GM12878 (cell line): ENCODE measurements around the gene NAALADL2. TPM values are rescaled to one million over a fixed set of nuclear protein-coding genes. Genes with fewer than 3 reads are reported as not detected.
A peak's percentile ranks its signal among the peaks of the same experiment; 100 is the strongest.

ENCODE experiments used
- ATAC-seq: fragments of 200-7000 bp; cut with Tn5 transposase; 3 replicates; pipeline ENCODE4 v1.9.1; 2020; ENCODE audit warnings: mild to moderate bottlenecking, moderate library complexity
- BruUV-seq: library from RNA; stranded (reverse); fragments of 400-500 nt; replicated peaks from 2 replicates; lab custom pipeline; 2021; lab: Mats Ljungman, UMichigan
- CTCF ChIA-PET: fragments of 300-600 bp; sonication (Branson Sonifier 250); formaldehyde crosslinking; extraction: SDS; loops from one replicate; lab custom pipeline; 2021; ENCODE audit warnings: inconsistent platforms; lab: Yijun Ruan, JAX
- POLR2A ChIA-PET: fragments of 350-600 bp; formaldehyde crosslinking; extraction: SDS; loops from one replicate; lab custom pipeline; 2021; ENCODE audit warnings: inconsistent platforms; lab: Charles Lee
- RAD21 ChIA-PET: fragments of 300-600 bp; sonication (Branson Sonifier 250); formaldehyde crosslinking; loops from one replicate; lab custom pipeline; 2023; ENCODE audit warnings: antibody characterized with exemption; ENCODE audit not compliant: unreplicated experiment; lab: Charles Lee
- SMC1A ChIA-PET: fragments of 300-600 bp; sonication (Branson Sonifier 250); formaldehyde crosslinking; loops from one replicate; lab custom pipeline; 2023; ENCODE audit not compliant: unreplicated experiment, uncharacterized antibody; lab: Charles Lee
- DNase-seq: peaks from one replicate; pipeline ENCODE4 v3.0.0-alpha.2; 2011; ENCODE audit warnings: low read depth, low spot score
- FAIRE-seq: peaks from 3 replicates; lab custom pipeline; 2011; peaks lifted over from hg19 to GRCh38; lab: Jason Lieb, UNC
- H2AFZ ChIP-seq: 2 replicates; pipeline ENCODE4 v1.6.0; 2011; ENCODE audit warnings: low read depth, low read length, control low read depth; ENCODE audit not compliant: control insufficient read depth
- H3K27ac ChIP-seq: 2 replicates; pipeline ENCODE4 v1.5.1; 2011; ENCODE audit warnings: control low read depth; ENCODE audit not compliant: control insufficient read depth, insufficient read depth
- H3K27me3 ChIP-seq, 2 experiments: replicated peaks in 1 of 2; 2 replicates each; pipeline versions ENCODE4 v1.6.0 to v1.6.1; 2011; ENCODE audit warnings: low read length in 1 of 2; ENCODE audit not compliant: control insufficient read depth in 2 of 2, insufficient read depth in 2 of 2
- H3K36me3 ChIP-seq, 2 experiments: 2 replicates each; pipeline ENCODE4 v1.5.1; 2011; ENCODE audit warnings: low read length in 1 of 2; ENCODE audit not compliant: control insufficient read depth in 2 of 2, insufficient read depth in 2 of 2
- H3K4me1 ChIP-seq: 2 replicates; pipeline ENCODE4 v1.6.1; 2011; ENCODE audit warnings: mild to moderate bottlenecking, low read length, moderate library complexity, mixed read lengths; ENCODE audit not compliant: control insufficient read depth, insufficient read depth
- H3K4me2 ChIP-seq: 2 replicates; pipeline ENCODE4 v1.6.0; 2011; ENCODE audit warnings: control low read depth; ENCODE audit not compliant: control insufficient read depth, insufficient read depth
- H3K4me3 ChIP-seq: fragments of 200-600 bp; sonication (generic); 2 replicates; pipeline ENCODE4 v1.5.1; 2016
- H3K79me2 ChIP-seq: 2 replicates; pipeline ENCODE4 v1.6.0; 2011; ENCODE audit warnings: low read length; ENCODE audit not compliant: control insufficient read depth, insufficient read depth
- H3K9ac ChIP-seq: 2 replicates; pipeline ENCODE4 v1.8.0; 2011; ENCODE audit warnings: low read length, control low read depth, mixed read lengths; ENCODE audit not compliant: control insufficient read depth, insufficient read depth
- H3K9me3 ChIP-seq: replicated peaks from 3 replicates; pipeline ENCODE4 v1.5.1; 2011; ENCODE audit warnings: mild to moderate bottlenecking, low read length; ENCODE audit not compliant: control insufficient read depth, insufficient read depth
- H4K20me1 ChIP-seq: 2 replicates; pipeline ENCODE4 v1.6.0; 2011; ENCODE audit not compliant: control insufficient read depth, insufficient read depth
- EED ChIP-seq: sonication (generic); IDR thresholded peaks from 2 replicates; pipeline ENCODE4 v1.6.1; 2016; ENCODE audit warnings: antibody characterized with exemption, low read depth
- EGR1 ChIP-seq, 2 experiments: IDR thresholded peaks; 1 replicate in 1 of 2; 2 replicates in 1 of 2; pipeline ENCODE4 v1.6.1; 2011 to 2012; ENCODE audit warnings: low read depth in 2 of 2, low read length in 2 of 2, borderline replicate concordance in 1 of 2, mild to moderate bottlenecking in 1 of 2, moderate library complexity in 1 of 2
- EP300 ChIP-seq, 2 experiments: fragments of 150-350 bp in 1 of 2; IDR thresholded peaks; 2 replicates each; pipeline ENCODE4 v1.6.1; 2011 to 2012; ENCODE audit warnings: low read depth in 2 of 2, low read length in 2 of 2, borderline replicate concordance in 1 of 2, improper control_type of control experiment in 1 of 2, inconsistent platforms in 1 of 2; ENCODE audit not compliant: control insufficient read depth in 1 of 2
- SIN3A ChIP-seq: IDR thresholded peaks from 2 replicates; pipeline ENCODE4 v1.6.1; 2012; ENCODE audit warnings: low read depth, low read length, improper control_type of control experiment
- SREBF1 ChIP-seq: IDR thresholded peaks from 2 replicates; pipeline ENCODE4 v1.6.1; 2012; ENCODE audit warnings: mild to moderate bottlenecking, low read length
- ZNF217 ChIP-seq: fragments of 450-650 bp; IDR thresholded peaks from 2 replicates; pipeline ENCODE4 v1.6.1; 2017; ENCODE audit warnings: antibody characterized with exemption, mild to moderate bottlenecking
- WGBS: methylation state at CpG from one replicate; pipeline ENCODE4 v1.1.6; 2016; ENCODE audit warnings: low lambda C conversion rate; ENCODE audit not compliant: insufficient replicate concordance, insufficient coverage; ENCODE audit errors: missing lambda C conversion rate; 5-methylcytosine and 5-hydroxymethylcytosine counted together
- in situ Hi-C: fragments of 300-500 bp; cut with MboI; formaldehyde crosslinking; loops from 9 replicates; pipeline ENCODE4 v1.14.3; 2018; ENCODE audit warnings: mixed read lengths
- intact Hi-C: fragments of 100-400 bp; cut with micrococcal nuclease; formaldehyde crosslinking; loops from one replicate; pipeline ENCODE4 v1.14.2; 2022; ENCODE audit not compliant: unreplicated experiment
- polyA plus RNA-seq, 11 experiments: library from polyadenylated mRNA; depleted of rRNA in 4 of 11; unstranded in 6 of 11; stranded (reverse) in 5 of 11; fragments of >200 nt; fragmentation: Nextera tagmentation in 4 of 11; fragmentation: Illumina TruSeq in 1 of 11; extraction: Ambion mirVana in 4 of 11; extraction: Trizol in 1 of 11; gene quantifications; 1 replicate in 1 of 11; 2 replicates in 10 of 11; pipeline versions ENCODE4 v1.2.1 to v1.2.3, GENCODE V29; 2011 to 2016; ENCODE audit warnings: inconsistent platforms in 2 of 11, missing spikeins in 2 of 11, low read depth in 1 of 11
- total RNA-seq, 4 experiments: library from RNA; depleted of rRNA in 3 of 4; stranded (reverse); fragments of >200 nt in 3 of 4; fragmentation: Illumina TruSeq in 1 of 4; extraction: Trizol in 1 of 4; gene quantifications; 2 replicates each; pipeline versions ENCODE4 v1.2.1 to v1.2.3, GENCODE V29; 2013 to 2021

NAALADL2 gene
- total and polyA plus RNA-seq, 10 of the 15 experiments (the other 5 are each of a cell fraction or from before 2014, with no cell fraction given): 0.06 to 10.8 (median 0.46) TPM

DNA sequence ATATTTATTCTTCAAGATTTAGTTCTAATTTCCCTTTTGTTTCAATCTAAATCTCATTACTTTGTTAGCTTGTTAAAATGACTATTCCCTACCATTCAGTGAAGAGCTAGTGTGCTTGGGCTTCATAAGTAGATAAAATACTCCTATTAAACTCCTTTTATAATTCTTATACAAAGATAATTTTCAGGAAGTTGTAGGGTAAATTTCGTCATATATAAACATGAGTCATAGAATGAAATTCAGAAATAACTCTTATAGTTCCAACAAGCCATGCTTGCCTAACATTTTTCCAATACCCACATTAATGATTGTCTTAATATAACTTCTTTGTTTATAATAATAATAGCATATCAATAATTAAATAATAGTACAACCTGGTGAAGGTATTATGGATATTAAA is 407.3 kb downstream of the NAALADL2 start:
- Histone ChIP-seq H3K79me2 (peaks cover 69% of the 10 kb centered on the region), H3K27ac (no peak overlapping the region; the same call in 1 of the 2 replicates), H3K4me1 (no peaks in the 10 kb centered on the region), H3K4me2 (0 out of 2 replicates have a peak overlapping the region, but pooled peaks have one; percentile 25), H4K20me1 (no peaks in the 10 kb centered on the region), H2AFZ (no peak overlapping the region), H3K36me3 (peaks cover 0 to 2% of the 10 kb centered on the region in 2 experiments; a peak in 2 of 4 replicates), H3K9ac (no peak overlapping the region; the same call in 1 of the 2 replicates), H3K4me3 (0 out of 2 replicates have a peak overlapping the region, but pooled peaks have one; percentile 30), H3K9me3 (no peaks in the 10 kb centered on the region), H3K27me3 (no peaks in the 10 kb centered on the region)
- RAD21 ChIA-PET: interaction anchor here (0.8 to 3.0 kb wide), 14 partner anchors 9 to 675 kb away, joined by 3 to 16 read pairs (median 6); no protein-coding TSS in a partner anchor
- FAIRE-seq (no peak), ATAC-seq (no peak), DNase-seq (no peak)
- intact Hi-C loops (no loop called here), in situ Hi-C loops (no loop called here)
- SMC1A ChIA-PET: interaction anchor here (0.9 to 8.3 kb wide), 15 partner anchors 7 to 219 kb away, joined by 3 to 59 read pairs (median 6); no protein-coding TSS in a partner anchor
- WGBS: 0% methylated on average over 1 of the region's 1 CpG
- TF ChIP-seq EGR1 (IDR thresholded peaks at IDR 0.05; ENCODE audit: borderline replicate concordance in 1 of 2, low read depth in 2 of 2, low read length in 2 of 2): no peak
- no peak for TF ChIP-seq EED
- TF ChIP-seq ZNF217: no peak
- no peak for TF ChIP-seq SREBF1
- no peak for TF ChIP-seq EP300 (IDR thresholded peaks at IDR 0.05; ENCODE audit: borderline replicate concordance in 1 of 2, control insufficient read depth in 1 of 2, low read depth in 2 of 2, low read length in 2 of 2)
- TF ChIP-seq SIN3A: no peak
- POLR2A ChIA-PET: interaction anchor here (0.6 to 1.4 kb wide), 5 partner anchors 12 to 300 kb away, joined by 3 to 4 read pairs (median 3); no protein-coding TSS in a partner anchor
- CTCF ChIA-PET: interaction anchor here (1.2 to 1.9 kb wide), 4 partner anchors 9 to 219 kb away, joined by 3 to 6 read pairs (median 5); no protein-coding TSS in a partner anchor
- BruUV-seq: no TSS peak
